ENCODE data around the gene KAZN.
A peak's percentile ranks its signal among the peaks of the same experiment; 100 is the strongest.

Gene KAZN

DNA sequence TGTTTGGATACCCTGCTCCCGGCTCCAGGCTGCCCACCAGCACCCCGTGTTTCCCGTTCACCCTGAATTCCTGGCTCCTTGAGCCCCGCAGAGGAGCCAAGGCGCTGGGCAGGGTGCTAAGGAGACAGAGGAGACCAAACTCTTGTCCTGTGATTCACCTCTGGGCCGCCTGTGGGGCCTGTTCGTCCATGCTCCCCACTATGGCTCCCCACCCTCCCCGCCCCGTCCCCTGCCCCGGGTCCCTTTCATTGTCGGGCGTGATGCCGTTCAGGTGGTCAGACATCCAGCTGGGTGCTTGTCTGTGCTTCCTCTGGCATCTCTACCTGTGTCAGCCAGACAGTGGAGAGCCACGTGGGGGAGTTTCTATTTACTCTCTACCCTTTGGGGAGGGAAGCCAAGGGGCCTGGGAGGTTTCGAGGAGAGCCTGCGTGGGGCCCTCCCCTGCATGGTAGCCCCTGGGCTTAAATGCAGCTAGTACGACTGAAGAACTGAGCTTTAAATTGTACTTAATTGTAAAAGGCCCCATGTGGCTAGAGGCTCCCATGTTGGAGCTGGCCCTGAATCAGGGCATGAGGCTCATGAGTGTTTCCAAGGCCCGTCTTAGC is 333.7 kb downstream of the KAZN start:
- TF ChIP-seq, protein P1, sequence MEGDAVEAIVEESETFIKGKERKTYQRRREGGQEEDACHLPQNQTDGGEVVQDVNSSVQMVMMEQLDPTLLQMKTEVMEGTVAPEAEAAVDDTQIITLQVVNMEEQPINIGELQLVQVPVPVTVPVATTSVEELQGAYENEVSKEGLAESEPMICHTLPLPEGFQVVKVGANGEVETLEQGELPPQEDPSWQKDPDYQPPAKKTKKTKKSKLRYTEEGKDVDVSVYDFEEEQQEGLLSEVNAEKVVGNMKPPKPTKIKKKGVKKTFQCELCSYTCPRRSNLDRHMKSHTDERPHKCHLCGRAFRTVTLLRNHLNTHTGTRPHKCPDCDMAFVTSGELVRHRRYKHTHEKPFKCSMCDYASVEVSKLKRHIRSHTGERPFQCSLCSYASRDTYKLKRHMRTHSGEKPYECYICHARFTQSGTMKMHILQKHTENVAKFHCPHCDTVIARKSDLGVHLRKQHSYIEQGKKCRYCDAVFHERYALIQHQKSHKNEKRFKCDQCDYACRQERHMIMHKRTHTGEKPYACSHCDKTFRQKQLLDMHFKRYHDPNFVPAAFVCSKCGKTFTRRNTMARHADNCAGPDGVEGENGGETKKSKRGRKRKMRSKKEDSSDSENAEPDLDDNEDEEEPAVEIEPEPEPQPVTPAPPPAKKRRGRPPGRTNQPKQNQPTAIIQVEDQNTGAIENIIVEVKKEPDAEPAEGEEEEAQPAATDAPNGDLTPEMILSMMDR (IDR thresholded peaks at IDR 0.05; ENCODE audit: control insufficient read depth, extremely low read depth, insufficient read depth): no peak
- no peak for DNase-seq (ENCODE audit: low read depth)
- H3K4me3 ChIP-seq (ENCODE audit: low read depth, low read length): no peak overlapping the region

DNA sequence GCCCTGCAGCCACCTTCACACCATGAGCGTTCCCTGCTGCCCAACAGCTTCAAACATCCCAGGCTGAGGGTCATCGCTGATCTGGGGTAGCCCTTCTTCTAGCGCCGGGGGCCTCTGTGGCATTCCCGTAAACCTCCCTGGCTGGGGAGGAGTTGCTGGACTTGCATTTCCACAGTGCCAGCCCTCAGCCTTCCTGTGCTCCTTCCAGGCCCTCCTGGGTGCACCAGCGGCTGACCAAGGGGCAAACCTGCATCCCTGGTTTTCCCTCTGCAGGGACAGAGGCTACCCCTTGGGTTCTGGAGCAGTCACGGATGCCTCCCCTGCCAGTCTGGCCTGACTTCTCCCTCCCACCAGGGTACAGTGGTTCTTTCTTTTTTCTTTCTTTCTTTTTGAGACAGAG is 336.4 kb downstream of the KAZN start:
- H3K4me3 ChIP-seq (ENCODE audit: low read depth, low read length): no peak overlapping the region
- DNase-seq (ENCODE audit: low read depth): no peak
- TF ChIP-seq, protein P1 (IDR thresholded peaks at IDR 0.05; ENCODE audit: control insufficient read depth, extremely low read depth, insufficient read depth): no peak

DNA sequence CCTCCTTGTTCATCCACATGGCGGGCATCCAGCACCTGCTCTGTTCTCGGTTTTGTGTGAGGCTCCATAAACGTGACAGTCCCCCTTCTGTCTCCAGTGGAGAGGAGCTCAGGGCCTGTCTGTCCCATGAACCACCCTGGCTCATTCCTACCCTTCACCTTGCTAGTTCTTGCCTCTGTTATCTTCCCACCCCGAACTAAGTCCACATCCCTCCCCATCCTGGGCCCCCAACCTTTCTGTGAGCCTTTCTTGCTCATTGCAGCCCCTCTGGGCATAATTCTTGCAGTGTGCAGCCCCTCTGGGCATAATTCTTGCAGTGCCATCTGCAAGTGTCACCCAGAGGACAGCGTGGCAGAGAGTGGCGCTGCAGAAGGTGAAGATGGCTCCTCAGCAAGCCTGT is 338.3 kb downstream of the KAZN start:
- DNase-seq (ENCODE audit: low read depth): no peak
- H3K4me3 ChIP-seq (ENCODE audit: low read depth, low read length): no peak overlapping the region
- TF ChIP-seq, protein P1 (IDR thresholded peaks at IDR 0.05; ENCODE audit: control insufficient read depth, extremely low read depth, insufficient read depth): no peak

DNA sequence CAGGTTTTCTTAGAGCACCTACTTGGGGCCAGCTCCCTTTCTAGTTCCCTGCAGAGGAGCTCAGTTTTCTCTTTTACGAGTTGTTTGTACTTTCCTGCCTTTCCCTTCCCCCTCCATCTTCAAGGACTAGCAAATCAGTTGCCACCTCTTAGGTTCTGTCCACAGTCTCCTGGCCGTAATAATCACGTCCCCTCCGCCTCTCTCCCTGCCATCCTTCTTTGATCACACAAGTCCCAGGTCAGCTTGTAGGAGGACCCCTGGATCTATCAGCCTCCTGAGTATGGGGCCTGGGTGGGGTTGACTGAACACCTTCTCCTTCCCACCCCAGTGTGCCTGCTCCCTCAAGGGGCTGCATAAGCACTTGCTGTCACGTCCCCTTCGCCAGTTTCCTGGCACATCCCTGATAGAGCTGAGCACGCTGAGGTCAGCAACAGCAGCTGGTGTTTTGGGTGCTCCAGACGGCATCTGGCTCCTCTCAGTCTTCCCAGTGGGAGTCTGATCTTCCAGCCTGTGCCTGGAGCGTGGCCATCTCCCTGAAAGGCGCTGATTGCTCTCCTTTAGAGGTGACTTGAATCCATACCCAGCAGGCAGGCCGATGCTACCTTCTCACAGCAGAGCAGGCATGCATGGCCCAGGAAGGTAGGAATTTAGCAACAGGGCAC is 338.9 kb downstream of the KAZN start:
- peak; percentile 11 for DNase-seq (ENCODE audit: low read depth)
- no peak overlapping the region for H3K4me3 ChIP-seq (ENCODE audit: low read depth, low read length)
- TF ChIP-seq, protein P1 (IDR thresholded peaks at IDR 0.05; ENCODE audit: control insufficient read depth, extremely low read depth, insufficient read depth): no peak

DNA sequence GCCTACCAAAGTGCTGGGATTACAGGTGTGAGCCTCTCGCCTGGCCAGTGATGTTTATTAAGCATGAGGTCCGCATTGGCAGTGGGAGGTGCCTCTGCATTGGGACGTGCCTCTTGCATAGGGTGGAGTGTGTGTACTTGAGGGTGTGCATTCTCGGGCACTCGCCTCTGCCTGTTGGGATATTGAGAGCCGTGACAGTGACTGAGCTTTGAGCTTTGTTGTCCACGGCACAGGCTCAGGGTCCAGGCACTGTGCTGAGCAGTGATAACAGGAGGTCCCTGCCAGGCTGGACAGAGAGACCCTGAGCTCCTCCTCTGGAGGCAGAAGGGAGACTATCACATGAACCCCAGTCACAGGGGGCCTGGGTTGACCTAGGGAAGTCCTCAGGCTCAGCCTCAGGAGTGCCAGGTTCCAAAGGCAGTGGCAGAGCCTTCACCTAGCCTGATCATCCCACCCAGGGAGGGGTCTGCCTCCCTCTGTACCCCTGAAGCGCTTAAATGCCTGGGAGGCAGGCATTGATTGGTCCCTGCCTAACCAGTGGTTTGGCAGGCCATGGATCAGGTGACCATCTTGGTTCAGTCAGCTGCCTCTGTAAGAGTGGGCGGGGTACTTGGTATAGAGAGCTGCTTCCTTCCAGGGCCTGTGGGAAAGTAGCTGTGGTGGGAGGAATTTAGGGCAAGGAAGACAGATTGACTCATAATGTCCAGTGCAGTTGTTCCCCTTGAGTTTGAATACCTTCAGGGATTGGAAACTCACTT is 341.2 kb downstream of the KAZN start:
- no peak overlapping the region for H3K4me3 ChIP-seq (ENCODE audit: low read depth, low read length)
- no peak for DNase-seq (ENCODE audit: low read depth)

DNA sequence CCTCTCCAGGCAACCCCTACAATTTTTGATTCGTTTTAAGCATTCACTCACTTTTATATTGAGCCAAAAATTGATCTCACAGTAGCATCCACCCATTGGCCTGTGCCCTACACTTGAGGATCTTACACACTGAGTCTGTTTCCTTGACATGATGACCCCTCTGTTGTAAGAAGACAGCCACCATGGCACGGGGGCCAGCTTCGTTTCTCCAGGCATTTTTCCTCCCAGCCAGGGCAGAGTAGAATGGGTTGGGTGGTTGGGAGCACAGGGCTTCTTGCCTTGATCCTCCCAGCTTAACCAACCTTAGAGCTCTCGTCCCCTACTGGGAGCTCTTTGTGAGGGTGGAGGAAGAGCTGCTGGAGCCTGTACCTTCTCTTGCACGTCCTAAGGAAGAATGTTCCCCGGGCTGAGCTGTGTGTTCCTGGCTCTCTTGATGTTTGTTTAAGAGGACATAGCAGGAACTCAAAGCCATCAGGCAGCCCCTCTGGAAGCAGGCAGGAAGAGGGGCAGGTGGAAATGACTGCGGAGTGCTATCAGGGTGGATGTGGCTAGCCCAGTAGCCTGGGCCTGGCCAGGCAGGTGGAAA is 341.9 kb downstream of the KAZN start:
- H3K4me3 ChIP-seq (ENCODE audit: low read depth, low read length): no peak overlapping the region
- TF ChIP-seq, protein P1 (IDR thresholded peaks at IDR 0.05; ENCODE audit: control insufficient read depth, extremely low read depth, insufficient read depth): no peak
- no peak for DNase-seq (ENCODE audit: low read depth)

More for the DNA sequence above, 341.2 kb downstream of the KAZN start:
- TF ChIP-seq, protein P1 (IDR thresholded peaks at IDR 0.05; ENCODE audit: control insufficient read depth, extremely low read depth, insufficient read depth): no peak

All from LNCaP clone FGC (cell line).